ENCODE results near the gene DPF3.

DPF3 gene

DNA sequence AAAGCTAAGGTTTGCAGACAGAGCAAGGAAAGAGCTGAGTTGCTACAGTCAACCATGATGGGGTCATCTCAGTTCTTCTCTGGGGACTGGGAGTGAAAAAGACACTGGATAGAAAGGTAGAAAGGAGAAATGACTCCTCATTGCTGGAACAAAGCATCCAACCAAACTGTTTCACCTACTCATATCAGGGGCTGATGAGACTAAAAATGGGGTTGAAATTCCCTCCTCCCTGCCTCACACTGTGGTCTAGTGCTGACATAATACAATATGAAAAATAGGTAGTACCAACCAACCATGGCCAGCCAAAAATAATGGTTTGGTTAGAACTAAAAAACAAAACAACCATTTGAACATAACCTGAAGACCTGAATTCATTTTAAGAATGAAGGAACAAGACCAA lies 220.7 kb downstream of the DPF3 start:
- no peak for DNase-seq

DNA sequence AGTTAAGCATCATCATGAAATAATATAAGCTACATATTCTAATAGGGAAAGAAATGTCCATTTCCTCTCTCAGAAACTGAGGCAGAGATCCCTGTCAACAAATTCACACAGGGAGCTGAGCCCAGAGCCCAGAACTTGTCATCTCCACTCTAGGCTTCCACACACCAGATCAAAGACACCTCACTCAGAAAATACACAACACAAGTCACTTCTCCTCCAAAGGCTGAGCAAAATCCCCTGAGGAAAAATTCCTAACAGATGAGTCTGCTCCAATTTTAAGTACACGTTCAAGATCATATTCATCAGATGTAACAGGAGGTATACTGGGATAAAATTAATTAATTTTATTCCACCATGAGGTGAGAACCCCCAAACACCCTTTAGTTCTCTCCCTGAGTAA lies 227.3 kb downstream of the DPF3 start:
- DNase-seq: no peak

DNA sequence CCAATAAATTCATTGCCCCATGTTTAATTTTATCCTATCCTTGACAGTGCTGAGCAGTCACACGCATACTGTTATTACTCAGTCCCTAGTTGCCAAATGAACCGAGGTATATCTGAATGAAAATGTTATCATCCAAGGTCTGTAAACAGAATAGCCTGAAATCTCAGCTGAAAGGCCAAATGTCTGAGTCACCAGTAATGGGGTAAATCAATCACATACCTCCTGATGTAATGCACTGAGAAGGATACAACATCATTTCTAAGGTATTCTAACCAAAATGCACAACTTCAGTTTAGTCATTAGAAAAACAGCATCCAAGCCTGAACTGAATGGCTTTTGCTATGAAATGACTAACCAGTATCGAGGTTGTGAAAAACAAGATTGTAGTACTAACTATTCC lies 228.6 kb downstream of the DPF3 start:
- no peak for DNase-seq

DNA sequence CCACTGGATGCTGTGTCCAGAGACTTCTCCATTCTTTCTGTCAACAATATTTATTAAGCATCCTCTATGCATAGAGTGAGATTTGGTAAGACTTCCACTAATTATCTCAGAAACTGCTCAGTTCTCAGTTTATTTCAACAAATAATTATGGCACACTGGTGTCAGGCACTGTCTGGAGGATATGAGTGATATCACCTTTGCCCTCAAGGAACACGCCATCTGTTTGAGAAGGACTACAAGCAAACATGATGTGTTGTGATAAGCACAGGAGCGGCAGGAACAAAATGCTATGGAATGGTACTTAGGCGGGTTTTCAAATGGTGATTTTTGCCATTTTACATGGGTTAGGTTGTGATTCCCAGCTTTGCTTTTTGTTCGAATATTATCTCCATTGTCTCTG lies 229.2 kb downstream of the DPF3 start:
- no peak for DNase-seq

DNA sequence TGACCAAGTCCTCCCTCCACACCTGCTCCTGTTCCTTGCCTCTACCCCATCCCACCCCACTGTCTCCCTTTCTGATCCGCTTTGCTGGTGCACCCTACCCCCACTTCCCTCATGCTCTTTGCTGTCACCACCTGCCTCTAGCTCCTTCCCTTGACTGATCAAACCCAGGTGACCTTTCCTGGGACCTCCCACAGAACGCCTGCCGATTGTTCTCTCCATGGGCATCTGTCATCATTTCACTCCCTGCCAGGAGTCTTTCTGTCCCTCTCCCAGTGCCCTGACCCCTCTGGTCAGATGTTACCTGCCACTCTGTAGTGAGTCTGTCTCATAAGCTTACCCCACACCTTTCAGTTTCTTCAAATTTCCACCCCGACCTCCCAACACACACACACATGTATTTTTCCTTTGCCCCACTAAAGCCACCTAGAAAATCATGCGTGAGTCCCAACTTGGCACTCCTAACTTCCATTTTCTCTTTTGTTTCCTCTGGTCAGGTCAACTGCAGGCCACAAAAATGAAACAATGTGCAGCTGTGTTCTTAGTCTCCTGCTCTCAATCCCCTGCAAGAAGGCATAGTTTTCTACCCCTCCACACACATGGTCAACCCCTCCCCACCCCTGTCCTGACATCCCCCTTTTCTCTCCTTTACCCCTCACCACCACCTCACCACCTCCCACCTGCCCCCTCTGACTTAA lies 229.8 kb downstream of the DPF3 start:
- DNase-seq: no peak

DNA sequence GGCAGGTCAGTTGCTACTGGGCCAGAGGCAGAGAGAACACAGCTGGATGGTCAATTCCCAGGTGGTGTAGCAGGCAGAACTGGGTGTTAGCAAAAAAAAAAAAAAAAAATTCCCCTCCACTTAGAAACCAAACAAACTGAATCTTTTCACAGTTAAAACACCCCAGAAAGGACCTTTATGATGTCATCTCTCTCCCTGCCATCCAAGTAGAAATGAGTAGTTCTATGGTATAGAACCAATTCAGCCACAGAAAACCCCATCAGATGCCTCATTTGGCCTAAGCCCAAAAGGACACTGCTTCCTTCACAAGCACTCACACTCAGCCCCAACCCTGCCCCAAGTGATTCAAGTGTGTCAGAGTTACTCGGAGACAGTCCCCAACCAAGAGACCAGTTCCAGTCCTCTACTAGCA lies 230.8 kb downstream of the DPF3 start:
- no peak for DNase-seq

DNA sequence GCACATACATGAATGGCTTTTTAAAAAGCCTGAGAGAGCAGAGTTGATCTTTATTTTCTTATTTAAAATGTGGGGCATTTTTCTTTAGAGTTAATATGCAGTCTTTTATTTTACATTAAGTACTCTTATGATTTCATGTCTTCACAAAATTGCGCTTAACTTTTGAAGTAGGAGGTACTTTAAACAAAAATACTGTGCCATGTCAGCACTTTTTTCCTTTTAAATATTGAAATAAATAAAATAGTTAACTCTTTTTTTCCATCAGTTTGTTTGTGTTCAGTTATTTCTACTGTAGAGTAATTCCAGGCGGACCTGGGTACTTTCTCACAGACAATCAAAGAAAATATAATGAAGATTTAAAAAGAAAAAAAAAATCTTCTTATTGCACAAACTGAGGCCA lies 231.7 kb downstream of the DPF3 start:
- DNase-seq: no peak

DNA sequence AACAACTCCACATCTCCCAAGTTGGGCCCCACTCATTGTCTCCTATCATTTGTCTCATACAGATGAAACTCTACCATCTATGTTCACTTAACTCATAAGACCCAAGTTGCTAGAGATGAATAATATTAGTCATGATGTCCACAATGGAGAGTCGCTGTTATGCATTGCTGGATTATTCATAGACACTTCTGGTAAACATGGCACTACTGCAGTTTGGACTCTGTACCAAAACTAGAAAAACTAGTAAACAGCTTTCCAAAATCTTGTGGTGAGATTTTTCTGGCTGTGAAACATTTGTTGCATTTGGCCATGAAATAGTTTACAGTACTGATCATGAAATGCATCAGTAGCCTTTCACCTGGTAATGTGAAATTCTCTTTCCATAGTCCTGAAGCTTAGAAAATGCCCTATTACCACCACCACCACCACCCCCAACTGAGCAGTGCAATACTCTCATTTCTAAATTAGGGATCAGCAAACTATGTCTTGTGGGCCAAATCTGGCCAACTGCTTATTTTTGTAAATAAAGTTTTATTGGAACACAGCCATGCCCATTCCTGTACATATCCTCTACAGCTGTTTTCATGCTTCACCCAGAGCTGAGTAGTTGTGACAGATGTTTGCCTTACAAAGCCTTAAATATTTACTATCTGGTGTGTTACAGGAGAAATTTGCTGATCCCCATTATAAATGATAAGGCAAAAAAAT lies 236.5 kb downstream of the DPF3 start:
- no peak for DNase-seq

DNA sequence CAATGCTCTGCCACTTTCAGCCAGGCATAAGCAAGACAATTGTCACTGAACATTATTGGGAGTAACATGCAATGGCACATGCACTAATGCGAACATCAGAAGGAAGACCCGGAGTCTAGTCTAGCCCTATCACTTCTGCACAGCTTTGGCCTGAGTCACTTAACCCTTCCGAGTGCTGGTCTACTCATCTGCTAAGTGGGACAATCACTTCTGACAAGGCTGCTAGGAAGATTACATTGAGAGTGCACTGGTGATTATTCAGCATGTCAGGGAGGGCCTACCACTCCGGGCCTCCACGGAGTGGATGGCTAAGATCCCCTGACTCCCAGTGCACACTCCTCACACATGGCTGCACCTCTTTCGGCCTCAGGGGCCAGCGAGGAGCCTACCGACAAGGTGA lies 240.9 kb downstream of the DPF3 start:
- DNase-seq: no peak

DNA sequence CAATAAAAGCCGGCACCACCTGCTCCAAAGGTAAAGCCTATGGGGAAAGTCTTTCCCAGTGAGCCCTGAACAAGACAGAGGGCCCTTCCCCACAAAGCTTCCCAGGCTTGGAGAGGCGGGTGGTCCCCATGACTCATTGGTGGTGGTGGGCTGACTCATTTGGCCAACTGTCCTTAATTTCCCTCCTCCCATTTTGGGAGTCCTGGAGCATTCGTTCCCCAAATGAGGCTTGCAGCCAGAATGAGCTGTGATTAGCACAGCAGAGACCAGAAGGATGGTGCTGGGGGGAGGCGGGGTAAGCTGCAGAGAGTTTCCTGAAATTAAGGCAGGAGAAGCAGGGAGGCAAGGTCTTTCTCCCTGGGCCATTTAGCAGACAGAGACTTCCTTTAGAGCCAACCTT lies 241.7 kb downstream of the DPF3 start:
- DNase-seq: no peak

DNA sequence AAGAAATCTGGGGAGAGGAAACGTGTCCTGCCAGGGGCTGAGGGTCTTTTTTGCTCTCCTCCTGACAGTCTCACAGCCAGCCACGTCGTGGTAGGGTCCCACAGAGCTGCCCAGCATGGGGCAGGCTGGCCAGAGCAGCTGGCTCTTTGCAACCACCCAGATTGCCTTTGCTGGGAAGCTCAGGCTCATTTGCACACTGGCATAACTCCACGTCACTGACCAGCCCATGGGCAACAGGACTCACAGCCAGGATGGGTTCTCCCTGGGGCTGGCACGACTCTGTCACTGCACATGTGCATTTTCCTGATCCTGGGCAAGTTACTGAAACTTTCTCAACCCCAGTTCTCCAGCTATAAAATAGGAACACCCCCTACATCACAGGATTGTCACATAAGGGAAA lies 242.2 kb downstream of the DPF3 start:
- no peak for DNase-seq

DNA sequence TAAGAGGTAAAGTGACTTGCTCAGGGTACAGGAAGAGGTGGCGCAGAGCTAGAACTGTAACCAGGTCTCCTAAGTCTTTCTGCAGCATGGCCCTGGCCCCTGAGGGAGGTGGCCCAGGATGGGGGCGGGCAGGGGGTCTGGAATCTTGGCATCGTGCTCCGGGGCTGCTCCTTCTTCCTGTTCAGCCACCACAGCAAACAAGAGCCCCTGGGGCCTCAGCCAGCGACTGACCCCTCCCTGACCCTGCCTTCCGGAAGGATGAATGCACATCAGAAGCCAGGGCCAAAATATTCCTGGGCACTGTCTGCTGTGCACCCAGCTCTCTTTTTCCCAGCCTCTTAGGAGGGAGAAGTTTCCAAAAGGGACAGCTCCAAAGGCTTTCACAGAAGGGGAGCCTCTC lies 242.8 kb downstream of the DPF3 start:
- DNase-seq: no peak

DNA sequence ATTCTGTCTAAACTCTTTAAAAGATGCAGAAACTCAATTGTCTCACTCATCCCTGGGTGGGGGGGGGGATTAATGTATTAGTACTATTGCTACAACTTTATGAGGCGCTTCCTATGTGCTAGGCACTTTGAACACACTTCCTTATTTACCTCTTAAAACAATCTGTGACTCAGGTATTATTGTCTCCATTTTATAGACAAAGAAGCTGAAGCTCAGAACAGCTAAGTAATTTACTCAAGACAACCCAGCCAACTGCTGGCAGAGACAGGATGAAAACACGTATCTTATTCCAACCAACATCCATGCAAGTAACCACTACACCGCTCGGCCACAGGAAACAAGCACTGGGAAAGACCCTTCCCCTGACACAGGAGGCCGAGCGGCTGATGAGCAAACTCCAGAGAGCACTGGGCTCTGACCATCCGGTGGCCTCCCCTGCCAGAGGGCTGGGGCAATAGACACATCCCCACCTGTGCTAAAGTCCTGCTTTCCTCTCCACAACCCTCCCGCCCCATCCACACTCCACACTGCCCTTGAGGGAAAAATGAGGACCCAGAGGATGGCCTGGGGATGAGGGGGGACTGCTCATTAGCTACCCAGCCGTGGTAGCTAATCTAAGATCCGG lies 244.2 kb downstream of the DPF3 start:
- DNase-seq: no peak

DNA sequence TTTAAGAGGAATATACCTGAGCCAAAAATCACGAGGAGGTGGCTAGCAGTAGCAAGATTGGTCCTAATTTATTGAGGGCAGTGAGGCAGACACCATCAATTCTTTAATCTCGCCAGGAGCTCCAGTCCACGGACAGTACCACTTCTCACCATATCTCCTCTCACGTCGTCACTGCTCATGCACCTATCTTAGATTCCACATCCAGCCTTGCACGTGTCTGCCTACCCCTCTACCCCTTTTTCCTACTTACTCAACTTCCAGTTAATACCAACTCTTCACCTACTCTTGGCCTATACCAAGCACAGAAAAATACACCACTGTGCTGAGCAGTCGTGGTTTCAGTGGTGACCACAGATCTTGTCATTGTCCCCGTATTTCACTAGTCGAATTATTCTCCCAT lies 246.1 kb downstream of the DPF3 start:
- no peak for DNase-seq

DNA sequence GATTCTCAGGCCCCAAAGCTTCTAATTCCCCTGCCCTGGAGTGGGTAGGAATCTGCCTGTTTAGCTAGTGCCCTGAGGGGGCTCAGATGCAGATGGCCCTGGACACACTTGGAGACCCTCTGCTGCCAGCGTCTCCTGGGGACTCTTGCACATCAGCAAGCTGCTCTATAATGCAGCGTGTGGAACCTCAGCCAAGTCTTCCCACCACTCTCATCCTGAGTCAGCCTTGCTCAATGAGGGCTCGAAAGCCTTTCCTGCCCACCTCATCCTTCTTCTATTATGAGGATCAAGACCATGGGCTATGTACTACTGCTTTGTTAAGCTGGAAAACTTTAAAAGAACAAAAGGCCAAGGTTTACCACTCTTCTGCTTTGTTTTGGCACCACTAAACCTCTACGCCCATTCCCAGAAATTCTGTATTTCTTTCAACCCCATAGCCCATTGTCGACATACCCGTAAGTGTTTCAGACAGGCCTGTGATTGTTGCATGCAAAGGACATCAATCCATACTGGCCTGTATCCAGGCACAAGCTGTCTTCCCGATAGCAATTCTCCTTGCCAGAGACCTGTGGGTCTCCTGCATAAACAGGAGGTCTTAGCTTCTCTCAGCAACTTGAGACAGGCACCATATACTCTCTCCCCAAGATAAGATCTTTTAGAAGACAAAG lies 246.9 kb downstream of the DPF3 start:
- DNase-seq: no peak

DNA sequence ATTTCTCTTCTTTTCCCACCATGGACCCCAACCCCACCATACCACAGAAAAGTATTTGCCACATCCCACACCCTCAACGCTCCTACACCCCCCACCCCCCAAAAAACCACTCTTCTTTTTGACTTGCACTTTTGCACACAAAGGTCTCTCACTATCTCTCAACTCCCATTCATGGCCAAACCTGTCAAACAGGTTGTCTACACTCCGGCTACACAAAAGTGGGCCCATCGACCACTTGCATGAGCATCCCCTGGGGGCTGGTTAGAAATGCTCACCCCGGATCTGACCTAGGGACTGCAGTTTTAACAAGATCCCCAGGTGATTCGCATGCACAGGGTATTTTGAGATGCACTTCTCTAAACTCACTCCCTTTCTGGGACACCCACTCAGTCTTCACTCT lies 248.2 kb downstream of the DPF3 start:
- DNase-seq: no peak

DNA sequence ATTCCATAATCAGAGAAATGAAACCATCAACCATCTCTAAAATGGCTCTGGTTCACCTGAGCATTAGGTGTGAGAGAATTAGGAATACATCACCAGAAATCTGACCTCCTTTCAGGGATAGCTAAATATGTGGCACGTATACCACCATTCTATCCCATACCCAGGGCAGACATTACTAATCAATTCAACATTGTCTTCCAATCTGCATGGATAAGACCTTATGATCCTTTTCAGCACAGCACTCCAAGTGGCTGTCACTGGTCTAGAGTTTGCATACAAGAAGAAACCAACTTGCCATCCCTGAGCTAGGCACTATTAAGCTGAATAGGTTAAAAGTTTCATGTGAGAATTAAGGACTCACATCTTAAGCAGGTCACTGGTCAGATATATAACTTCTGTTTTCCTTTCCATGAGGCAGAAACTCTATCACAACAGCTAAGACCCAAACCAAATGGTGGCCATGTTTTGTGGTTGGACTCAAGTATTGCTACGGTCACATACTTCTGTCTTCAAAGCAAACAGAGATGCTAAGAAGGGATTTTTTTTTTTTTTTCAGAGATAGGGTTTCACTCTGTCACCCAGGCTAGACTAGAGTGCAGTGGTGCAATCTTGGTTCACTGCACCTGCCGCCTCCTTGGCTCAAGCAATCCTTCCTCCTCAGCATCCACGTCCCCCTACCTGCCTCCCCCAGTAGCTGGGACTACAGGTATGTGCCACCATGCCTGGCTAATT lies 249.0 kb downstream of the DPF3 start:
- DNase-seq: no peak

DNA sequence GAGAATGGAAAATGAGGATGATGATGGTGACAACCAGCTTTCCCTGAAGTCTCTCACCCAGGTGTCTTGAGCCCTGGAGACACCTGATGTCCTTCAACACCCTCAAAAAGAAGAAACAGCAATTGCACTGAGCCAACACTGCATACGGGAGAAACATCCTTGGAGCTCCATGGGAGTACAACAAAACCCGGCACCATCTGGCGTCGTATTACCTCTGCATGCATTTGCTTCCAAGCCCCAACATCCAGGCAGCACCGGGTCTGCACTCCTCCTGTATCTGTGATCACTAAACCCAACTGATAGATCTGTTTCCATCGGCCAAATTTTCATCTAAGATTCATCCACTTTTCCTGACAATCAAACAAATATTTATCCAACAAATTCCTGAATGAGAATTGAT lies 249.9 kb downstream of the DPF3 start:
- no peak for DNase-seq

DNA sequence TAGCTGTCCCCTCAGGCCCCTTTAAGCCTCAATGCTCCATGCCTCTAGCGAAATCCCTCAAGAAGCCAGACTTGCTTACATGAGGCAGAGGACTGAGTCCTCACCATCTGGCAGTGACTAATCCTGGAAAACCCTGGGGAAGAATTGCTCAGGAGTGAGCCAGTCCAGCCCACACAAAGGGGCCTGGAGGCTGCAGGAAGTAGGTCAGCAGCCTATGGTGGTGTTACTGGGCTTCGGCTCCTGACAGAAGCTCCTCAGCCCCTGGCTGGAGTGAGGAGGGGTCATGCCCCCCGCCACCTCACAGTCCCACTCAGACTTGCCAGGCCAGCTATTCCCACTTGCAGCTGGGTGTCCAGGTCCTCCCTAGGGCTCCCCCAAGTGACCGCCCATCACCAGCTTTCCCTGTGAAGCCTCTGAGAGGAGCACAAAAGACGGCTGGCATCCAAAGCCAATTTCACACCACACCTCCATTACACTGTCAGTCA lies 250.5 kb downstream of the DPF3 start:
- no peak for DNase-seq

DNA sequence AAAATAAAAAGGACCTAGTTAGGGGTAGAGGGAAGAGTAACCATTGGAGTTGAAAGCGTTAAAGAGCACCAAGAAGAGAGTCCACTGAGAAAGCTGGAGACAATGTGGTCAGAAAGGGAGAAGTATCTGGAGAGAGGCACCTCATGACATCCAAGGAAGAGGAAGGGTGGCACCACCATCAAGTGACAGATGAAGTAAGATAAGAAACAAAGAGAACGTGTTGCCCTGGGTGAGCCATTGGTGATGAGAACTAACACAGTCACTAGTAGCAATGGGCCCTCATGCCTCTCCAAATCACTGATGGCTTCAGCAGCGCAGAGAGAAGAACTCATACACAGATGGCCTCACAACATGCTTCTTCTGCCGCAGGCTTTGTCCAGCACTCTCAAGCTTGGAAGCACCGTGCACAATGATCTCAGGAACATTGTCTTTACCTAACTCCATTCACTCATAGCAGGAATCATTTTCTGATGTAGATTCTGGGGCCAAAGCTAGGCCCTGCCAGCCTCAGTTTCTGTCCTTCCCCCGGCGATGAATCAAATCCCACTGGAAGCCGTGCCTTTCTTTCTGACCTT lies 252.9 kb downstream of the DPF3 start:
- no peak for DNase-seq

DNA sequence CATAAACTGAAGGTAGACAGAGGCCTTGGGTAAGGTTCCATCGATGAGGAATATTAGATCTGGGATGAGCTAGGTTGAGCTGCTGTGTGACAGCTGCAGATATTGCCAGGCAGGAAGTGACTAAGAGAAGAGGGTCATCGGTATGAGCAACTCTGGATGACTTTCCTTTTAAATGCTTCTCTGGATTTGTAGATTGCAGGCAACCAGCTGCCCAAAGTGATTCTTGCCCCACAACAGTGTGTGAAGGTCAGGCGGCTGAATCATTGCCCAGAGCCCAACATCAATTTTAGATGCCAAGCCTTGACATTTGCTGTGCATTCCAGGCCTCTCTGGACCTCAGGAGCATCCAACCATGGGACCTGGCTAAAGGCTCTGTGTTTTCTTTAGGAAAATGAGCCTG lies 255.9 kb downstream of the DPF3 start:
- no peak for DNase-seq

DNA sequence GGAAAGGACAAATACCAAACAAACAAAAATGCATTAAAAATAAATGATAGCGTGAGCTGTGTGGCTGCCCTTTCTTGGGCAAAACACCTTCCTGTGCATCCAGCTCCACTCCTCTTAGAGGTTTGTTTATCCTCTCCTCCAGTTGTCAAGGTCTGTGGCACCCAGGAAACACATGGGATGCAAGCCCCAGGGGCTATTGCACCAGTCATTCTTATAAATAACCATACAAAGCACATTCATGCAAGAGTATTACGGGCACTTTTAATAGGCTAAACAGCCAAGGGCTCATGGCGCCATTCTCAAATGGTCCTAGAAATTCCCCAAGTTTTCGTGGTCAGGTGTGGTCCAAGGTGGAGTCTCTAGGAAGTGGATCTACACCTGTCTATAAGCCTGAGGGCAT lies 257.0 kb downstream of the DPF3 start:
- DNase-seq: no peak

DNA sequence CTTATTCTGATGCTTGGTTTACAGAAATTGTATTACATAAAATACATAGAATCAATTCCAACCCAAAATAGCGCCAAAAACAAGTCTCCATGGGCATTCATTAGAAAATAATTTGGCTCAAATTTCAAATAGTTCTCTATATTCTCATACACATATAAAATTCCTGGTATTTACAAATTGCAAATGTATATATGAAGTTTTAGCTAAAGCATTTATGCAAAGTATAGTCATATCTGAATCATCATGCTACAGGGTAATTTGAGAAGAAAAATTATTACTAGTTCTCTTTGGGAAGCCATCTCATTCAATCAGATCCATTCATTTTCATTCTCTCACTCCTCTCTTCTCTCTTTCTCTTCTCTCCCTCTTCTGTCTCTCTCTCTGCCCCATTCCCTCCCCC lies 257.8 kb downstream of the DPF3 start:
- DNase-seq: no peak
